ENCODE measurements around the gene SPAG8.

Gene SPAG8

GRCh38 chr9:35856882-35857281 lies 44.8 kb upstream of the SPAG8 start:
- no peak for ATAC-seq
- no peak for TF ChIP-seq ZC3H10 (CRISPR knock-in tag; IDR thresholded peaks at IDR 0.05)
- TF ChIP-seq, protein P1, sequence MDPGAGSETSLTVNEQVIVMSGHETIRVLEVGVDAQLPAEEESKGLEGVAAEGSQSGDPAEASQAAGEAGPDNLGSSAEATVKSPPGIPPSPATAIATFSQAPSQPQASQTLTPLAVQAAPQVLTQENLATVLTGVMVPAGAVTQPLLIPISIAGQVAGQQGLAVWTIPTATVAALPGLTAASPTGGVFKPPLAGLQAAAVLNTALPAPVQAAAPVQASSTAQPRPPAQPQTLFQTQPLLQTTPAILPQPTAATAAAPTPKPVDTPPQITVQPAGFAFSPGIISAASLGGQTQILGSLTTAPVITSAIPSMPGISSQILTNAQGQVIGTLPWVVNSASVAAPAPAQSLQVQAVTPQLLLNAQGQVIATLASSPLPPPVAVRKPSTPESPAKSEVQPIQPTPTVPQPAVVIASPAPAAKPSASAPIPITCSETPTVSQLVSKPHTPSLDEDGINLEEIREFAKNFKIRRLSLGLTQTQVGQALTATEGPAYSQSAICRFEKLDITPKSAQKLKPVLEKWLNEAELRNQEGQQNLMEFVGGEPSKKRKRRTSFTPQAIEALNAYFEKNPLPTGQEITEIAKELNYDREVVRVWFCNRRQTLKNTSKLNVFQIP (CRISPR knock-in tag; IDR thresholded peaks at IDR 0.05; ENCODE audit: borderline replicate concordance, low read depth), result no peak
- TF ChIP-seq, protein P2, sequence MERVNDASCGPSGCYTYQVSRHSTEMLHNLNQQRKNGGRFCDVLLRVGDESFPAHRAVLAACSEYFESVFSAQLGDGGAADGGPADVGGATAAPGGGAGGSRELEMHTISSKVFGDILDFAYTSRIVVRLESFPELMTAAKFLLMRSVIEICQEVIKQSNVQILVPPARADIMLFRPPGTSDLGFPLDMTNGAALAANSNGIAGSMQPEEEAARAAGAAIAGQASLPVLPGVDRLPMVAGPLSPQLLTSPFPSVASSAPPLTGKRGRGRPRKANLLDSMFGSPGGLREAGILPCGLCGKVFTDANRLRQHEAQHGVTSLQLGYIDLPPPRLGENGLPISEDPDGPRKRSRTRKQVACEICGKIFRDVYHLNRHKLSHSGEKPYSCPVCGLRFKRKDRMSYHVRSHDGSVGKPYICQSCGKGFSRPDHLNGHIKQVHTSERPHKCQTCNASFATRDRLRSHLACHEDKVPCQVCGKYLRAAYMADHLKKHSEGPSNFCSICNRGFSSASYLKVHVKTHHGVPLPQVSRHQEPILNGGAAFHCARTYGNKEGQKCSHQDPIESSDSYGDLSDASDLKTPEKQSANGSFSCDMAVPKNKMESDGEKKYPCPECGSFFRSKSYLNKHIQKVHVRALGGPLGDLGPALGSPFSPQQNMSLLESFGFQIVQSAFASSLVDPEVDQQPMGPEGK (CRISPR knock-in tag; IDR thresholded peaks at IDR 0.05; ENCODE audit: borderline replicate concordance), result no peak
- no peak for TF ChIP-seq BACH2 (CRISPR knock-in tag; IDR thresholded peaks at IDR 0.05; ENCODE audit: borderline replicate concordance)
- TF ChIP-seq ZFP3 (CRISPR knock-in tag; IDR thresholded peaks at IDR 0.05), result no peak
- no peak for TF ChIP-seq RARB (CRISPR knock-in tag; IDR thresholded peaks at IDR 0.05)

GRCh38 chr9:35856206-35856605 lies 44.1 kb upstream of the SPAG8 start:
- TF ChIP-seq CSDC2 (CRISPR knock-in tag; IDR thresholded peaks at IDR 0.05), result no peak
- TF ChIP-seq GLIS3 (CRISPR knock-in tag; IDR thresholded peaks at IDR 0.05), result no peak
- no peak for TF ChIP-seq ARNTL (CRISPR knock-in tag; IDR thresholded peaks at IDR 0.05; ENCODE audit: borderline replicate concordance, low read depth)
- no peak for ATAC-seq

DNA sequence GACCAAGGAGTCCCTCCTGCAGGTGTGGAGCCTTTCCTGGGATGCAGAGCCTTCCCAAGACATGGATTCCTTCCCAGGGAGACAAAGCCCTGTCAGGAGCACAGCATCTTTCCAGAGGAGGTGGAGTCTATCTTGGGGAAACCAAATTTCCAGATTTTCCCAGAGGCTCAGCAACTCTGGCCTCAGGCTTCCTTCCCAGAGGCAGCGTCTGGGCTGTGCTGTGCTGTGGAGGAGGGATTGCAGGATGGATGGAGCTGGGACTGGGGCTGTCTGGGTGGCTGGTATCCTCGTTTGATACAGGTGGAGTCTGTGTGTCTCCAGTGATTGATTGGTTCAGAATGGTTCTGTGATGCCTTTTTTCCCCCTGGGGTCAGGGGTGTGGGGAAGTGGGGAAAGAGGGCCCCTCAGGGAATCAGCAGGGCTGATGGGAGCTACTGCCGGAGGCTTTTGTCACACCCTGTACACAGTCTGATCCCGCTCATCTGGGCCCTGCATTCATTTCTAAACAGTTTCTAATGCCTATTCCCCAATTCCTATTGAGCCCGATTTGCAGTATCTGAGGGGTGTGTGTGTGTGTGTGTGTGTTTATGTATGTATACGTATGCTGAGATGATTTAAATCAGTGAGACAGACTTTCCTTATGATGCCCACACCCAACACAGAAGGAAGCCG lies 42.2 kb upstream of the SPAG8 start:
- no peak for ATAC-seq

More for the DNA sequence above, 42.2 kb upstream of the SPAG8 start:
- TF ChIP-seq PPARA (CRISPR knock-in tag; IDR thresholded peaks at IDR 0.05; ENCODE audit: borderline replicate concordance), result no peak
- TF ChIP-seq ZNF70 (CRISPR knock-in tag; IDR thresholded peaks at IDR 0.05), result no peak
- TF ChIP-seq, protein P1 (CRISPR knock-in tag; IDR thresholded peaks at IDR 0.05; ENCODE audit: borderline replicate concordance, low read depth), result no peak
- no peak for TF ChIP-seq CSRNP3 (CRISPR knock-in tag; IDR thresholded peaks at IDR 0.05)
- TF ChIP-seq CSDC2 (CRISPR knock-in tag; IDR thresholded peaks at IDR 0.05), result no peak
- TF ChIP-seq RARB (CRISPR knock-in tag; IDR thresholded peaks at IDR 0.05), result no peak
- TF ChIP-seq, protein P2 (CRISPR knock-in tag; IDR thresholded peaks at IDR 0.05; ENCODE audit: borderline replicate concordance), result no peak
- TF ChIP-seq ESRRG (CRISPR knock-in tag; IDR thresholded peaks at IDR 0.05), result no peak
- no peak for TF ChIP-seq ZC3H10 (CRISPR knock-in tag; IDR thresholded peaks at IDR 0.05)
- TF ChIP-seq, protein P3, sequence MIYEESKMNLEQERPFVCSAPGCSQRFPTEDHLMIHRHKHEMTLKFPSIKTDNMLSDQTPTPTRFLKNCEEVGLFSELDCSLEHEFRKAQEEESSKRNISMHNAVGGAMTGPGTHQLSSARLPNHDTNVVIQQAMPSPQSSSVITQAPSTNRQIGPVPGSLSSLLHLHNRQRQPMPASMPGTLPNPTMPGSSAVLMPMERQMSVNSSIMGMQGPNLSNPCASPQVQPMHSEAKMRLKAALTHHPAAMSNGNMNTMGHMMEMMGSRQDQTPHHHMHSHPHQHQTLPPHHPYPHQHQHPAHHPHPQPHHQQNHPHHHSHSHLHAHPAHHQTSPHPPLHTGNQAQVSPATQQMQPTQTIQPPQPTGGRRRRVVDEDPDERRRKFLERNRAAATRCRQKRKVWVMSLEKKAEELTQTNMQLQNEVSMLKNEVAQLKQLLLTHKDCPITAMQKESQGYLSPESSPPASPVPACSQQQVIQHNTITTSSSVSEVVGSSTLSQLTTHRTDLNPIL (CRISPR knock-in tag; IDR thresholded peaks at IDR 0.05; ENCODE audit: low read depth), result no peak
- no peak for TF ChIP-seq ZNF8 (CRISPR knock-in tag; IDR thresholded peaks at IDR 0.05)
- no peak for TF ChIP-seq TOX (CRISPR knock-in tag; IDR thresholded peaks at IDR 0.05; ENCODE audit: borderline replicate concordance)
